GM12801 (cell line): ENCODE measurements around the gene DISC1.

Experiments
- TF ChIP-seq, protein P1 (sequence below): IDR thresholded peaks from one replicate; pipeline ENCODE4 v1.5.1; 2011; ENCODE audit warnings: control low read depth; ENCODE audit not compliant: insufficient read length; ENCODE audit errors: extremely low read depth

Gene DISC1

DNA sequence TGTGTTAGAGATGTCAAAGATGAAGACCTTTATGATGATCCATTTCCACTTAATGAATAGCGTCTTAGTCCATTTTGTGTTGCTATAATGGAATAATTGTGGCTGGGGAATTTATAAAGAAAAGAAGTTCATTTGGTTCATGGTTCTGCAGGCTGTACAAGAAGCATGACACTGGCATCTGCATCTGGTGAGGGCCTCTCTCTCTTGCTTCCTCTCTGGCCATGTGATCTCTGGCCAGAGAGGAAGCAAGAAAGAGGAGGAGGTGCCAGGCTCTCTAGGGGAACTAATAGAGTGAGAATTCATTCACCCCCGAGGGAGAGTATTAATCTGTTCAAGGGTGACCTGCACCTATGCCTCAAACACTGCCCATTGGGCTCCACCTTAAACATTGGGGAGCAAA, 242.8 kb downstream of the DISC1 start:
- TF ChIP-seq, protein P1, sequence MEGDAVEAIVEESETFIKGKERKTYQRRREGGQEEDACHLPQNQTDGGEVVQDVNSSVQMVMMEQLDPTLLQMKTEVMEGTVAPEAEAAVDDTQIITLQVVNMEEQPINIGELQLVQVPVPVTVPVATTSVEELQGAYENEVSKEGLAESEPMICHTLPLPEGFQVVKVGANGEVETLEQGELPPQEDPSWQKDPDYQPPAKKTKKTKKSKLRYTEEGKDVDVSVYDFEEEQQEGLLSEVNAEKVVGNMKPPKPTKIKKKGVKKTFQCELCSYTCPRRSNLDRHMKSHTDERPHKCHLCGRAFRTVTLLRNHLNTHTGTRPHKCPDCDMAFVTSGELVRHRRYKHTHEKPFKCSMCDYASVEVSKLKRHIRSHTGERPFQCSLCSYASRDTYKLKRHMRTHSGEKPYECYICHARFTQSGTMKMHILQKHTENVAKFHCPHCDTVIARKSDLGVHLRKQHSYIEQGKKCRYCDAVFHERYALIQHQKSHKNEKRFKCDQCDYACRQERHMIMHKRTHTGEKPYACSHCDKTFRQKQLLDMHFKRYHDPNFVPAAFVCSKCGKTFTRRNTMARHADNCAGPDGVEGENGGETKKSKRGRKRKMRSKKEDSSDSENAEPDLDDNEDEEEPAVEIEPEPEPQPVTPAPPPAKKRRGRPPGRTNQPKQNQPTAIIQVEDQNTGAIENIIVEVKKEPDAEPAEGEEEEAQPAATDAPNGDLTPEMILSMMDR = no peak

DNA sequence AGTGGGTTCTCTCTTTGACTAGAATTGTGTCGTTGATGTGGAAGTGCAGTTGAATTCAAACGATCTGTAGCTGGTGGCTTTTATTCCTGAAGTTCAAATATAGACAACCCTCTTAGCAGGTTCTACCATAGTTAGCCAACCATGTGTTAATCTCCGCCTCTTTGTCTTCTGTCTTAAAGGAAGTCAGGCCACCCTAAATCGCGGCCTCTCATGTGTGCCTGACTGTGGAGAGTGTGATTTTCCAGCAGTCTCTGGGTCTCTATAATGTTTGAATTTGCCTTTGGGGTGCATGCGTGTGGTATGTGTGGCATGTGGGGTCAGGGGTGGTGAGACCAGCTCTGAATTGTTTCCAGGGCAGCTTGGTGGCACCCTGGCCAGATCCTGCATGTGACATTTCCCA, 244.9 kb downstream of the DISC1 start:
- TF ChIP-seq, protein P1 = no peak

DNA sequence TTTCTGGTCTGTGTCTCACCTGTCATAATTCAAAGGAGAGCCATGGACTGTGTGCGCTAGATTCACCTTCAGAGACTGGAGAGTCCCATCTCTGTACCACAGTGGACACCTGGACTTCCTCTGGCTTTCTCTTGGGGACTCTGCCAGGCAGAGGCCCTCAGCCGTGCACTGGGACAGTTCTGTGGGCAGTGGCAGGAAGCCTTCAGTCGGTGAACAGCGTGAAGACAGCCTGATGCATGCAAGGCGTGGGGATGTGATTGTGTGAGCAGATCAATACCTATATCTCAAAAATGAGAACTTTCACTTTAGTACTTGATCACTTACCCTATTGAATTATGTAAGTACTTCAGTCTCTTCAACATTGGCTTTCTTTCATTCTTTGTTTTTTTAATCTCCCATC, 245.3 kb downstream of the DISC1 start:
- TF ChIP-seq, protein P1 = no peak

DNA sequence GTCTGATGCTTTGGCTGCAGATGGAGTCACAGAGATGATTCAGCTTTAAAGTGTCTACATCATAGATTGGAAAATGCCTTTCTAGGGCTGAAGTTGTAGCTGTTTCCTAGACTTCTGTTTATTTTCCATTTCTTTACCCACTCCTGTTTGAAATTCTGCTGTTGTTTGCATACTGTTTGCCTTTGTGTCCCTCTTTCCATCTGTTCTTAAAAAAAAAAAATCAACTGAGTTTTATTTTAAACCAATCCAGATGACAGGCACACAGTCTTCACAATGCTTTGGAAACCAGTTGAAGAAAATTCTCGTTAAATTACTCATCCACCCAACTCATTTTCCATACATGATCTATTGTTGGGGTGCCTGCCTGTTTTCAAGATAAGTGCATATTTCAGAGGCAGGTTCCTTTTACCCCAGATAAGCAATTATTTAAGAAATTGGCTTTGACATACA, 245.9 kb downstream of the DISC1 start:
- TF ChIP-seq, protein P1 = no peak

DNA sequence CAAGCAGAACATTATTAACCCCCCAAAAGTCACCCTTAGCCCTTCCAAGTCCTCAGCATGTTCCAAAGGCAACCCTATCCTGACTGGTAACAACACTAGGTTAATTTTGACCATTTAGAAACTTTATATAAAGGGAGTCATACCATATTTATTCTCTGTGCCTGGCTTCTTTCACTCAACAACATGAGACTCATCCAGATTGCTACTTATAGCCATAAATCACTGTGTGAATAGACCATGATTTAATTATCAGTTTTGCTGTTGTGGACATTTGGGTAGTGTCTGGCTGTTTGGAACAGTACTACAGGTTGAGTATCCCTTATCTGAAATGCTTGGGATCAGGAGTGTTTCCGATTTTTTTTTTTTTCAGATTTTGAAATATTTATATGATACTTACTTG, 252.1 kb downstream of the DISC1 start:
- TF ChIP-seq, protein P1 = no peak

DNA sequence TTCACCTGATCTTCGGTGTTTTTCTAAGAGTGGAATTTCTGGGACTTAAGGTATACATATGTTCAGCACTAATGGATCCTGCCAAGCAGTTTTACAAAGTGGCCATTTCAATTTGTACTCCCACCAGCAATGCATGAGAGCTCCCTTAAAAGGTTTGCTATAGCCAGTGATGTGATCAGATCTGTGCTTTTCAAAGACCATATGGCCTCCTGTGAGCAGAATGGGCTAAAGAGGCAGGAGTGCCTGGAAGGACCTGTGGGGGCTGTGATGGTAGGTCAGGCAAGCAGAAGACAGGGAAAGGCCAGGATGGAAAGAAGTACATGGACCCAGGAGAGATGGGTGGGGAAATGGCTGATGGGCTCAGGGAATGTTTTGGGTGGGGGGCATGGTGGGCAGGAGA, 252.7 kb downstream of the DISC1 start:
- TF ChIP-seq, protein P1 = no peak

DNA sequence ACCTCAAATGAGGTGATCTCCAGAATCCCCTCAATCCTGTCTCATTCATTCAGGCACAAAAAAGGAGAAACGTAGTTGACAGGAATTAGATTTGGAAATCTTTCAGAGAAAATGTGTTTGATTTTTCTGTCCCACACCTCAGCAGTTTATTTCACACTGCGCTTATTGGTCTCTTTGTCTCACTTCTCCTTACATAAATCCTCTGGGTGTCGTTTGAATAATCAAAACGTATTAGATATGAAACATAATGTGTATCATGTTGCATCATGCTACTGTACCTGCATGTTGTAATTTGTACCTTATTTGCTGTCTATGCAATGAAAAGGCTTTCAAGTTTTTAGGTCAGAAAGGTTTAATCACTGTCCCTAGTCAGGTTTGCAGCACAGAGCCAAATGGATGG, 255.7 kb downstream of the DISC1 start:
- TF ChIP-seq, protein P1 = no peak

DNA sequence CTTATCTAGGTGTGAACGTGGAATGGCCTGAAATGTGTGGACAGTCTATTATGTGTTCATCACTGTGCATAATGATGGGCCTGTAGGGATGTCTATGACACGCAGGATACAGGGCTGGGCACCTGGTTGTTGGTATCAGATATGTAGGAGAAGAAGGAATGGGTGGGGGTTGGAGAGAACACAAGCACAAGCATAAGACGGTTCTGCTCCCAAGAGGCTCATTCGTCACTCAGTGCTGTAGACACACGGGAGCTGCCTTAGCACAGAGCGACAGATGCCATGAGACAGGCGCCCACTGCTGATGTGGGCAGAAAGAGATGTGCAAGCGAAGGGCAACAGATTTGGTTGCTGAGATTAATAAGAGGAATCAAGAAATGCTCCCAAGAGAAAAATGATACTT, 256.2 kb downstream of the DISC1 start:
- TF ChIP-seq, protein P1 = no peak
